Measurements from ENCODE around the gene CAPN12.

Gene CAPN12

DNA sequence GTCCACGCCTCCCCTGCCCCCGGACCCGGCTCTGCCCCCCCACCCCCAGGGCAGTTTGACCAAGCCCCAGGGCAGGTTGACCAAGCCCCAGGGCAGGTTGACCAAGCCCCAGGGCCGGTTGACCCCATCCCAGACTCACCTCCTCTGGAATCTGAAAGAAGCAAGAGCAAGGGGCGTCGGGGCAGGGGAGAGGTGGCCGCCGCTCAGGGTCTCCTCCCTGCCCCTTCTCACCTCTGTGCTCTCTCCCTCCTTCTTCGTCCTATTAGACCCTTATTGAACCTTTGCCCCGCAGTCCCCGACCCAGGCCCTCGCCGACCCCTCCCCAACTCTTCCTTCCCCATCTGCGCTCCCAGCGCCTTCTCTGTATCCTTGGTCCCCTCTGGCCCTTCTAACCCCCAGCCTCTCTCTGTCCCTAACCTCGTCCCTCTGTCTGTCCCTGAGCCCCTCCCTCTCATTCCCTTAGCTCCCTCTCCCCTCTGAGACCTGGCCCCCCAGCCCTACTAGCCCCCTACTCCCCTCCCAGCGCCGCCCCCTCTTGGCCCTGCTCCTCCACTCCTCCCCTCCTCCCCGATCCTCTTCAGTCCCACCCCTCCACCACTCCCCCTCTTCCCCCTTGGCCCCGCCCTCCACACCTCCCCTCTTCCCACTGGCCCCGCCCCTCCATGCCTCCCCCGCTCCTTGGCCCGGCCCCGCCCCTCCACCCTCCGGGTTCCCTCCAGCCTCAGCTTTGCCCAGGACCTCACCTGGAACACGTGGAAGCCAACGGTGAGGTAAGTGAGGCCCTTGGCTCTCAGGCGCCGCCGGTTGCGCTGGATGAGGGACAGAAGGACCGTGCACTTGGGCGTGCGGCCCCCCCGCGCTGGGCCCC is 7.6 kb downstream of the CAPN12 start:
- Histone ChIP-seq H3K79me1 (ENCODE audit: low read length) (peaks cover 10% of the 10 kb centered on the region), H2AFZ (ENCODE audit: insufficient read depth, low read length, poor library complexity) (peak overlapping the region; percentile 32), H3K9me3 (ENCODE audit: insufficient read depth, low read depth, low read length) (peaks cover 8% of the 10 kb centered on the region), H3K14ac (ENCODE audit: low read length) (peak overlapping the region; percentile 43), H2BK120ac (ENCODE audit: insufficient read depth, low read length, poor library complexity) (peak overlapping the region; percentile 7), H3K79me2 (ENCODE audit: control insufficient read depth, insufficient read depth, low read length, poor library complexity) (no peaks in the 10 kb centered on the region), H4K12ac (ENCODE audit: low read depth, low read length) (peak overlapping the region; percentile 68), H3K27me3 (ENCODE audit: insufficient read depth, low read length) (no peaks in the 10 kb centered on the region), H3K4me1 (ENCODE audit: control insufficient read depth in 1 of 2, insufficient read depth in 2 of 2, low read length in 2 of 2) (peaks cover 12 to 14% of the 10 kb centered on the region in 2 experiments), H2BK12ac (ENCODE audit: low read length) (no peak overlapping the region), H2BK5ac (ENCODE audit: low read depth, low read length, poor library complexity) (no peak overlapping the region), H4K91ac (ENCODE audit: low read depth, low read length) (peak overlapping the region; percentile 69), H3K4me3 (ENCODE audit: low read depth, low read length) (no peak overlapping the region), H4K8ac (ENCODE audit: low read depth, low read length) (peak overlapping the region; percentile 22), H3K27ac (ENCODE audit: low read depth, low read length) (no peak overlapping the region), H3K23ac (ENCODE audit: low read length) (no peak overlapping the region), H3K36me3 (ENCODE audit: control insufficient read depth in 1 of 2, insufficient read depth in 2 of 2, low read length in 2 of 2) (peaks cover 5 to 11% of the 10 kb centered on the region in 2 experiments), H3K4me2 (ENCODE audit: low read length) (peak overlapping the region; percentile 50), H2AK5ac (ENCODE audit: low read length) (peak overlapping the region; percentile 12), H3K9ac (ENCODE audit: low read length) (no peak overlapping the region), H3K18ac (ENCODE audit: low read length) (no peak overlapping the region), H3K4ac (ENCODE audit: low read depth, low read length) (no peak overlapping the region)
- peak; percentile 40 to 66 for DNase-seq
- no CpG with 5 or more reads among the region's 36 CpGs for WGBS (ENCODE audit: extremely low coverage, insufficient coverage, insufficient read length)

DNA sequence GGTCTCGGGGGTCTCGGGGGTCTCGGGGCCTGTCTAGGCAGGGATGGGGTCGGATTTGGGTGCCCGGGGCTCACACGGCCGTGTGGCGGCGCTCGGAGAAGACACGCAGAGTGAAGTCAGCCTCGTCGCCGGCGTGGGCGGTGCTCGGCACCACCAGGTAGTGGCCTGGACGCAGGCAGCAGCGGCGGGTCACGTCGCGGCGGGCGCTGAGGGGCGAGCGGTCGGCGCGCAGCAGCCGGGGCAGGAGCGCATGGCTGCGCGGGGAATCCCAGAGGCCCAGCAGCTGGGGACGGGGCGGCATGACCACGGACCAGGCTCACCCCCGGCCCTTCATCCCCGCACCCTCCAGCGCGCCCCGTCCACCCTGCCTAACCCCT is 8.2 kb downstream of the CAPN12 start:
- H2BK12ac ChIP-seq (ENCODE audit: low read length), result peak overlapping the region; percentile 0
- peak overlapping the region; percentile 1 for H2BK120ac ChIP-seq (ENCODE audit: insufficient read depth, low read length, poor library complexity)
- no peak overlapping the region for H2BK5ac ChIP-seq (ENCODE audit: low read depth, low read length, poor library complexity)
- no peaks in the 10 kb centered on the region for H3K79me2 ChIP-seq (ENCODE audit: control insufficient read depth, insufficient read depth, low read length, poor library complexity)
- peaks cover 10 to 17% of the 10 kb centered on the region in 2 experiments for H3K36me3 ChIP-seq (ENCODE audit: control insufficient read depth in 1 of 2, insufficient read depth in 2 of 2, low read length in 2 of 2)
- peak overlapping the region; percentile 69 for H4K91ac ChIP-seq (ENCODE audit: low read depth, low read length)
- no peak overlapping the region for H2AK5ac ChIP-seq (ENCODE audit: low read length)
- H3K4me2 ChIP-seq (ENCODE audit: low read length), result peak overlapping the region; percentile 50
- H3K14ac ChIP-seq (ENCODE audit: low read length), result no peak overlapping the region
- no peak overlapping the region for H3K4ac ChIP-seq (ENCODE audit: low read depth, low read length)
- H3K9me3 ChIP-seq (ENCODE audit: insufficient read depth, low read depth, low read length), result peaks cover 8% of the 10 kb centered on the region
- H4K12ac ChIP-seq (ENCODE audit: low read depth, low read length), result no peak overlapping the region
- H3K79me1 ChIP-seq (ENCODE audit: low read length), result peaks cover 10% of the 10 kb centered on the region
- H3K4me3 ChIP-seq (ENCODE audit: low read depth, low read length), result peak overlapping the region; percentile 29
- peak; percentile 86 for DNase-seq
- H3K18ac ChIP-seq (ENCODE audit: low read length), result peak overlapping the region; percentile 78
- no peak overlapping the region for H3K23ac ChIP-seq (ENCODE audit: low read length)
- H3K9ac ChIP-seq (ENCODE audit: low read length), result no peak overlapping the region
- H3K27ac ChIP-seq (ENCODE audit: low read depth, low read length), result peak overlapping the region; percentile 4
- H3K27me3 ChIP-seq (ENCODE audit: insufficient read depth, low read length), result no peaks in the 10 kb centered on the region
- peaks cover 12 to 14% of the 10 kb centered on the region in 2 experiments for H3K4me1 ChIP-seq (ENCODE audit: control insufficient read depth in 1 of 2, insufficient read depth in 2 of 2, low read length in 2 of 2)
- no CpG with 5 or more reads among the region's 42 CpGs for WGBS (ENCODE audit: extremely low coverage, insufficient coverage, insufficient read length)
- H2AFZ ChIP-seq (ENCODE audit: insufficient read depth, low read length, poor library complexity), result peak overlapping the region; percentile 15
- H4K8ac ChIP-seq (ENCODE audit: low read depth, low read length), result peak overlapping the region; percentile 20

DNA sequence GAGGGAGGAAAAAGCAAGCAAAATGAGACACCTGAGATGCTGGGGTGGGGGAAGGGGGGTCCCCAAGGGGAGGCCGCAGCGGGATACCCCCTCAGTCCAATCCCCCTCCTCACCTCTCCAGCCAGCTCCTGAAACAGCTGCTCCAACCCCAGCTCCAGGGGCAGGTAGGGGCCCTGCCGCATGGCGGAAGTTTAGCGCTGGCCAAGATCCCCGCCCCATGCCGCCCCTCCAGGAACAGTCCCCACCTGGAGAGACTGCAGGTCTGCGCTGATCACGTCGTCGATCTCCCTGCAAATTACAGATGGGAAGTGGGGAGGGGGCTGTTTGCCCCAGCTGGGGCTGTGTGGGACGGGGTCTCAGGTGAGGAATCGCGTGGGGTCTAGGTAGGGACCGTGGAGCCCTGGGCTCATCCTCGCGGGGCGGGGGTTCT is 9.0 kb downstream of the CAPN12 start:
- peak overlapping the region; percentile 44 for H3K4me2 ChIP-seq (ENCODE audit: low read length)
- peak overlapping the region; percentile 71 for H2AFZ ChIP-seq (ENCODE audit: insufficient read depth, low read length, poor library complexity)
- no CpG with 5 or more reads among the region's 18 CpGs for WGBS (ENCODE audit: extremely low coverage, insufficient coverage, insufficient read length)
- H2BK12ac ChIP-seq (ENCODE audit: low read length), result no peak overlapping the region
- no peak overlapping the region for H3K4ac ChIP-seq (ENCODE audit: low read depth, low read length)
- H3K36me3 ChIP-seq (ENCODE audit: control insufficient read depth in 1 of 2, insufficient read depth in 2 of 2, low read length in 2 of 2), result peaks cover 17 to 25% of the 10 kb centered on the region in 2 experiments
- H4K8ac ChIP-seq (ENCODE audit: low read depth, low read length), result peak overlapping the region; percentile 65
- H3K9ac ChIP-seq (ENCODE audit: low read length), result no peak overlapping the region
- peak overlapping the region; percentile 67 for H4K91ac ChIP-seq (ENCODE audit: low read depth, low read length)
- H3K79me1 ChIP-seq (ENCODE audit: low read length), result peaks cover 10% of the 10 kb centered on the region
- peak overlapping the region; percentile 60 for H2BK120ac ChIP-seq (ENCODE audit: insufficient read depth, low read length, poor library complexity)
- no peak overlapping the region for H3K14ac ChIP-seq (ENCODE audit: low read length)
- peak overlapping the region; percentile 35 for H4K12ac ChIP-seq (ENCODE audit: low read depth, low read length)
- no peak overlapping the region for H3K23ac ChIP-seq (ENCODE audit: low read length)
- H3K4me1 ChIP-seq (ENCODE audit: control insufficient read depth in 1 of 2, insufficient read depth in 2 of 2, low read length in 2 of 2), result peaks cover 12 to 14% of the 10 kb centered on the region in 2 experiments
- no peaks in the 10 kb centered on the region for H3K79me2 ChIP-seq (ENCODE audit: control insufficient read depth, insufficient read depth, low read length, poor library complexity)
- no peak overlapping the region for H2AK5ac ChIP-seq (ENCODE audit: low read length)
- H3K27ac ChIP-seq (ENCODE audit: low read depth, low read length), result peak overlapping the region; percentile 68
- no peaks in the 10 kb centered on the region for H3K27me3 ChIP-seq (ENCODE audit: insufficient read depth, low read length)
- H3K18ac ChIP-seq (ENCODE audit: low read length), result peak overlapping the region; percentile 57
- H3K4me3 ChIP-seq (ENCODE audit: low read depth, low read length), result peak overlapping the region; percentile 49
- peaks cover 8% of the 10 kb centered on the region for H3K9me3 ChIP-seq (ENCODE audit: insufficient read depth, low read depth, low read length)
- peak overlapping the region; percentile 35 for H2BK5ac ChIP-seq (ENCODE audit: low read depth, low read length, poor library complexity)
- DNase-seq, result peak; percentile 39 to 64

DNA sequence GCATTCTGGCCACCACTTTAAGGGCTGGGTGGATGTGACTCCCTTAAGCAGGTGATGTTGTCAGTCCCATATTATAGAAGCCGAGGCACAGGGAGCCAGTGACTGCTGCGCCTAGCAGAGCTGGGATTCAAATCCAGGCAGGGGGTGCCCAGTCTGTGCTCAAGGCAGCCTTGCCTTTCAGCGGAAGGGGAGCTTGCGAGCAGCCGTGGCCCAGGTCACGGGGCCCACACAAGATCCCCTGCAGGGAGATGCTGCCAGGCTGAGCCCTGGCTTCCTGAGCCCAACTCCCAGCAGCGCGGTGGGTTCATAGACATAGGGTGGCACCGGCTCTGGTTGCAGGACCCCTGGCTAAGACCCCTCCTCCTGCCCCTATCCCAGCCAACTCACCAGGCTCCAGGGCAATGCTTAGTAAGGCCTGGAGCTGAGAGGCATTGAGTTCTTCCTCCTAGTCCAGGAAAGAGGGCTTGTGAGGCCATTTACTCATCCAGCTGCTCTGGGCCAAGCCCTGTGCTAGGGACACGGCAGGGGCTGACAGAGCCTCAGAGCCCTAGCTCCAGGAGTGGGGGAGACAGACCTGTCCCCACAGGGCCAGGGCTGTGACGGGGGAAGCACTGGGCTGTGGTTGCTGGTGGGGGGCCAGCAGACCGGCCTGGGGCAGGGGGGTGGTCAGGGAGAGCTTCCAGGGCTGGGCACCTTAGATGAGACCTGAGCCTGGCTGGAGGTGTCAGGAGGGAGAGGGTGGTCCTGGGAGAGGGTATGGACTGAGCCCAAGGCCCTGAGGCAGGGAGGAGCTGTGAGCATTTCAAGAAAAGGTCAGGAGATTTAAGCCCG is 9.6 kb downstream of the CAPN12 start:
- Histone ChIP-seq H4K91ac (ENCODE audit: low read depth, low read length) (peak overlapping the region; percentile 80), H2AK5ac (ENCODE audit: low read length) (peak overlapping the region; percentile 42), H2BK120ac (ENCODE audit: insufficient read depth, low read length, poor library complexity) (no peak overlapping the region), H3K79me2 (ENCODE audit: control insufficient read depth, insufficient read depth, low read length, poor library complexity) (no peaks in the 10 kb centered on the region), H3K4me2 (ENCODE audit: low read length) (peak overlapping the region; percentile 44), H3K27me3 (ENCODE audit: insufficient read depth, low read length) (no peaks in the 10 kb centered on the region), H3K9ac (ENCODE audit: low read length) (no peak overlapping the region), H3K4me3 (ENCODE audit: low read depth, low read length) (no peak overlapping the region), H3K36me3 (ENCODE audit: control insufficient read depth in 1 of 2, insufficient read depth in 2 of 2, low read length in 2 of 2) (peaks cover 21 to 29% of the 10 kb centered on the region in 2 experiments), H2BK5ac (ENCODE audit: low read depth, low read length, poor library complexity) (peak overlapping the region; percentile 35), H3K79me1 (ENCODE audit: low read length) (peaks cover 10% of the 10 kb centered on the region), H2BK12ac (ENCODE audit: low read length) (peak overlapping the region; percentile 83), H3K14ac (ENCODE audit: low read length) (peak overlapping the region; percentile 21), H2AFZ (ENCODE audit: insufficient read depth, low read length, poor library complexity) (no peak overlapping the region), H3K4ac (ENCODE audit: low read depth, low read length) (no peak overlapping the region), H3K4me1 (ENCODE audit: control insufficient read depth in 1 of 2, insufficient read depth in 2 of 2, low read length in 2 of 2) (peaks cover 12 to 14% of the 10 kb centered on the region in 2 experiments), H3K9me3 (ENCODE audit: insufficient read depth, low read depth, low read length) (peaks cover 6% of the 10 kb centered on the region), H4K8ac (ENCODE audit: low read depth, low read length) (peak overlapping the region; percentile 33), H3K18ac (ENCODE audit: low read length) (peak overlapping the region; percentile 61), H4K12ac (ENCODE audit: low read depth, low read length) (no peak overlapping the region), H3K27ac (ENCODE audit: low read depth, low read length) (peak overlapping the region; percentile 68), H3K23ac (ENCODE audit: low read length) (no peak overlapping the region)
- peak; percentile 55 to 58 for DNase-seq
- WGBS (ENCODE audit: extremely low coverage, insufficient coverage, insufficient read length), result no CpG with 5 or more reads among the region's 13 CpGs

Measured in trophoblast cell (in vitro differentiated cells and primary cell).